GM19099 (cell line): ENCODE results near the gene CIITA.

ENCODE experiments used
- POLR2A ChIP-seq: IDR thresholded peaks from 3 replicates; pipeline ENCODE4 v1.6.1; 2011; ENCODE audit warnings: low read depth; ENCODE audit not compliant: insufficient read length; ENCODE audit errors: extremely low read depth

The CIITA gene

GRCh38 chr16:10933865-10934264 lies 56.9 kb downstream of the CIITA start:
- TF ChIP-seq POLR2A: no peak

GRCh38 chr16:10934325-10935107 lies 57.5 kb downstream of the CIITA start:
- no peak for TF ChIP-seq POLR2A

- TF ChIP-seq POLR2A: no peak
These were observed 58.4 kb downstream of the CIITA start for GRCh38 chr16:10935226-10935915.

GRCh38 chr16:10936272-10936984 lies 59.4 kb downstream of the CIITA start:
- no peak for TF ChIP-seq POLR2A

- TF ChIP-seq POLR2A: no peak
These were observed 60.3 kb downstream of the CIITA start for GRCh38 chr16:10937068-10937859.

- TF ChIP-seq POLR2A: no peak
These were observed 61.3 kb downstream of the CIITA start for GRCh38 chr16:10938321-10938720.

GRCh38 chr16:10938796-10939648 lies 62.0 kb downstream of the CIITA start:
- TF ChIP-seq POLR2A: no peak

GRCh38 chr16:10939649-10940234 lies 62.7 kb downstream of the CIITA start:
- no peak for TF ChIP-seq POLR2A

GRCh38 chr16:10940501-10941079 lies 63.6 kb downstream of the CIITA start:
- no peak for TF ChIP-seq POLR2A

GRCh38 chr16:10941127-10941933 lies 64.3 kb downstream of the CIITA start:
- no peak for TF ChIP-seq POLR2A

GRCh38 chr16:10942352-10943063 lies 65.5 kb downstream of the CIITA start, which contains the start of gene DEXI:
Gene DEXI (minus strand): TSS chr16:10942468. CDS start chr16:10942005, 463 bp downstream.
- TF ChIP-seq POLR2A: peak; percentile 69

- no peak for TF ChIP-seq POLR2A
These were observed 66.0 kb downstream of the CIITA start for GRCh38 chr16:10943064-10943353.
